Measurements from ENCODE around the gene RALGAPA2. TPM values are rescaled to one million over a fixed set of nuclear protein-coding genes. Genes with fewer than 3 reads are reported as not detected.

Gene RALGAPA2
- total RNA-seq, 1 experiment from 2014 or later: 18.2 TPM

GRCh38 chr20:20624914-20625313 lies 87.5 kb downstream of the RALGAPA2 start:
- DNase-seq (ENCODE audit: low spot score): no peak
- ATAC-seq: no peak
- CTCF ChIA-PET: no interaction called here

More at GRCh38 chr20:20624914-20625313, 87.5 kb downstream of the RALGAPA2 start:
- no peaks in the 10 kb centered on the region for H3K4me1 Mint-ChIP-seq
- POLR2A ChIA-PET: no interaction called here
- H3K9me3 Mint-ChIP-seq: no peaks in the 10 kb centered on the region
- TF ChIP-seq SOX15 (CRISPR knock-in tag; IDR thresholded peaks at IDR 0.05) (no peak), ATF3 (CRISPR knock-in tag; conservative IDR thresholded peaks at IDR 0.05) (no peak), RELA (CRISPR knock-in tag; IDR thresholded peaks at IDR 0.05; ENCODE audit: borderline replicate concordance) (no peak), MLX (CRISPR knock-in tag; IDR thresholded peaks at IDR 0.05) (no peak), ZMAT4 (CRISPR knock-in tag; IDR thresholded peaks at IDR 0.05) (no peak), E2F1 (CRISPR knock-in tag; IDR thresholded peaks at IDR 0.05) (no peak), CDX4 (CRISPR knock-in tag; IDR thresholded peaks at IDR 0.05; ENCODE audit: borderline replicate concordance) (no peak), AFF4 (CRISPR knock-in tag; IDR thresholded peaks at IDR 0.05; ENCODE audit: borderline replicate concordance) (no peak), JUN (CRISPR knock-in tag; IDR thresholded peaks at IDR 0.05) (no peak), MXD4 (CRISPR knock-in tag; IDR thresholded peaks at IDR 0.05; ENCODE audit: borderline replicate concordance) (no peak), STAT6 (CRISPR knock-in tag; conservative IDR thresholded peaks at IDR 0.05; ENCODE audit: low read depth) (no peak), ZBTB21 (CRISPR knock-in tag; IDR thresholded peaks at IDR 0.05; ENCODE audit: borderline replicate concordance) (no peak), ESRRA (CRISPR knock-in tag; IDR thresholded peaks at IDR 0.05; ENCODE audit: borderline replicate concordance) (no peak), TEAD4 (CRISPR knock-in tag; IDR thresholded peaks at IDR 0.05) (no peak), FOXP4 (CRISPR knock-in tag; IDR thresholded peaks at IDR 0.05) (no peak)
- H3K27ac Mint-ChIP-seq: no peak overlapping the region
- H3K27me3 Mint-ChIP-seq (ENCODE audit: low read depth): no peaks in the 10 kb centered on the region
- no peak overlapping the region for H3K4me3 Mint-ChIP-seq
- peaks cover 13% of the 10 kb centered on the region for H3K36me3 Mint-ChIP-seq
